Mucosa of descending colon (tissue), 3 donors: Measurements from ENCODE around the gene EIF3K. TPM values are rescaled to one million over a fixed set of nuclear protein-coding genes. Genes with fewer than 3 reads are reported as not detected.
A peak's percentile ranks its signal among the peaks of the same experiment; 100 is the strongest.

Source experiments
- ATAC-seq: fragments of 200-7000 bp; cut with Tn5 transposase; one replicate; pipeline ENCODE4 v1.9.1; 2020; ENCODE audit warnings: mild to moderate bottlenecking, moderate library complexity
- DNase-seq, 3 donors: peaks; one replicate each; pipeline ENCODE4 v3.0.0-alpha.2; 2020
- H3K36me3 ChIP-seq: fragments of 200-600 bp; one replicate; pipeline ENCODE4 v1.8.0; 2021; ENCODE audit warnings: low read depth, mild to moderate bottlenecking
- H3K4me1 ChIP-seq: fragments of 200-600 bp; one replicate; pipeline ENCODE4 v1.8.0; 2021; ENCODE audit warnings: low read depth, mild to moderate bottlenecking
- H3K4me3 ChIP-seq: fragments of 200-600 bp; one replicate; pipeline ENCODE4 v1.8.0; 2021; ENCODE audit warnings: mild to moderate bottlenecking
- H3K9me3 ChIP-seq: fragments of 200-600 bp; one replicate; pipeline ENCODE4 v1.8.0; 2021; ENCODE audit warnings: mild to moderate bottlenecking
- intact Hi-C, 2 donors: fragments of 100-400 bp; cut with DNase I in 1 of 2; cut with micrococcal nuclease in 1 of 2; formaldehyde crosslinking; loops; one replicate each; pipeline versions ENCODE4 v1.11.0 to v1.11.1; 2022; cut with DNase I, micrococcal nuclease
- total RNA-seq, 3 donors: library from RNA; stranded (reverse); fragmentation: NEBNext Ultra II Directional in 2 of 3; extraction: Animal tissue kit (Norgen Biotek cat#: 25700) in 2 of 3; gene quantifications; one replicate each; pipeline versions ENCODE4 v1.2.1 to v1.2.4, GENCODE V29; 2021 to 2023
- TF ChIP-seq, protein P1 (sequence below): fragments of 200-600 bp; IDR thresholded peaks from one replicate; pipeline ENCODE4 v1.8.0; 2022; ENCODE audit warnings: antibody characterized with exemption, mild to moderate bottlenecking
- donor health status: DM: no; HTN: no; CAD: no; lungs with moderate emphysema.
- donor health status: DM: no; HTN: no; CAD: no.
- donor health status: DM: no; HTN: yes; CAD: no.

EIF3K gene
- total RNA-seq, 3 donors from 2014 or later, result 338 to 393 (median 350) TPM

DNA sequence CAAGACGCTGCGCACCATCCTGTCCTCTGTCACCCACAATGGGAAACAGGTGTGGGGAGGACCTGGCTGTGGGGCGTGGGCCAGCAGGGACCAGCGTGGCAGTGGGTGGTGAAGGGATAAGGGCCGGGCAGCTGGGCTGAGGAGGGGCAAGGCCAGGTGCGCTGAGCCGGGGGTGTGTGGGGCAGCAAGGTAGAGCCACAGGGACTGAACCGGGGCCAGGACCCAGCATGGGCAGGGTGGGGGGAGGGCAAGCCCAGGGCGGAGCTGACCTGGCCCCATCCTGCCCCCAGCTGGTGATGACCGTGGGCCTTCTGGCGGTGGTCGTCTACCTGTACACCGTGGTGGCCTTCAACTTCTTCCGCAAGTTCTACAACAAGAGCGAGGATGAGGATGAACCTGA, 38.9 kb upstream of the EIF3K start:
- no peaks in the 10 kb centered on the region for H3K36me3 ChIP-seq
- intact Hi-C loops, result no loop called here
- no peaks in the 10 kb centered on the region for H3K4me1 ChIP-seq
- ATAC-seq, result no peak
- no peak overlapping the region for H3K4me3 ChIP-seq
- TF ChIP-seq, protein P1, sequence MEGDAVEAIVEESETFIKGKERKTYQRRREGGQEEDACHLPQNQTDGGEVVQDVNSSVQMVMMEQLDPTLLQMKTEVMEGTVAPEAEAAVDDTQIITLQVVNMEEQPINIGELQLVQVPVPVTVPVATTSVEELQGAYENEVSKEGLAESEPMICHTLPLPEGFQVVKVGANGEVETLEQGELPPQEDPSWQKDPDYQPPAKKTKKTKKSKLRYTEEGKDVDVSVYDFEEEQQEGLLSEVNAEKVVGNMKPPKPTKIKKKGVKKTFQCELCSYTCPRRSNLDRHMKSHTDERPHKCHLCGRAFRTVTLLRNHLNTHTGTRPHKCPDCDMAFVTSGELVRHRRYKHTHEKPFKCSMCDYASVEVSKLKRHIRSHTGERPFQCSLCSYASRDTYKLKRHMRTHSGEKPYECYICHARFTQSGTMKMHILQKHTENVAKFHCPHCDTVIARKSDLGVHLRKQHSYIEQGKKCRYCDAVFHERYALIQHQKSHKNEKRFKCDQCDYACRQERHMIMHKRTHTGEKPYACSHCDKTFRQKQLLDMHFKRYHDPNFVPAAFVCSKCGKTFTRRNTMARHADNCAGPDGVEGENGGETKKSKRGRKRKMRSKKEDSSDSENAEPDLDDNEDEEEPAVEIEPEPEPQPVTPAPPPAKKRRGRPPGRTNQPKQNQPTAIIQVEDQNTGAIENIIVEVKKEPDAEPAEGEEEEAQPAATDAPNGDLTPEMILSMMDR, result no peak
- DNase-seq, result no peak
- no peaks in the 10 kb centered on the region for H3K9me3 ChIP-seq

DNA sequence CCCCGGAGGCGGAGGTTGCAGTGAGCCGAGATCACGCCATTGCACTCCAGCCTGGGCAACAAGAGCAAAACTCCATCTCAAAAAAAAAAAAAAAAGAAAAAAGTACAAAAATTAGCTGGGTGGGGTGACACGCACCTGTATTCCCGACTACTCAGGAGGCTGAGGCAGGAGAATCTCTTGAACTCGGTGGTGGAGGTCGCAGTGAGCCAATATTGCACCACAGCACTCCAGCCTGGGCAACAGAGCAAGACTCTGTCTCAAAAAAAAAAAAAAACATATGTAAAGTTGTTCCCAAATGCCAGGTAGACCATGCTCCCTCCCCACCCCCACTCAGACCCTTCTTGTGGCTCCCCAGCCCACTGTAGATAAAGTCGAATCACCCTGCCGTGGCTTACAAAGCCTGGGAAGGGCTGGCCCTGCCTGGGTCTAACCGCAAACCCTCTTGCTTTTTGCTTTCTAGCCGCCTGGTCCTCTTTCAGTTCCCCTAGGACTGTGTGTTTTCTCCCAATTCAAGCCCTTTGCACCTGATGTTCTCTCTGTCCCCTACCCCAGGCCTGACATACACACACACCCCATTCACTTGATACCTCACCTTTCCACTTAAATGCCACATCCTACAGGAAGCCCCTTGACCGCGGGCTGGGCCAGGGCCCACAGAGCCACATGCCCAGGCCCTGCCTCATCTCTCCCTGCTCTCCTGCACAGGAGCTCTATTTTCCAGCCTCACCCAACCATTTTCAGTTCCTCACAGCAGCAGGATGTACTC, 35.6 kb upstream of the EIF3K start:
- DNase-seq (peak in 1 of 3 donors; percentile 10), ATAC-seq (peak; percentile 38)
- Histone ChIP-seq H3K9me3 (no peaks in the 10 kb centered on the region), H3K4me3 (no peak overlapping the region), H3K36me3 (no peaks in the 10 kb centered on the region), H3K4me1 (no peaks in the 10 kb centered on the region)
- TF ChIP-seq, protein P1, result no peak
- intact Hi-C loops, result no loop called here

DNA sequence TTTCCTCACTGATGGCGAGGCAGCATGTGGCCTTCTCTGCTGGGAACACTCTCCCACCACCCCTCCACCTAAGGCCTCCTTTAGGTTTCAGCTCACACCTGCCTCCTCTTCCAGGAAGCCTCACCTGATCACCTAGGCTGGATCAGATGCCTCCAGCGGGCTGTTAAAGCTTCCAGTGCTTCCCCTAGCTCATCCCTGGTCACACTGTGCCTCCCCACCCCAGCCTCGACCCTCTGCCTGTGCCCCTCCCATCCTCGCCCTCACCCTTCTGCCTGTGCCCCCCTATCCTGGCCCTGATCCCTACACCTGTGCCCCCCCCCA, 35.0 kb upstream of the EIF3K start:
- Histone ChIP-seq H3K4me1 (no peaks in the 10 kb centered on the region), H3K36me3 (no peaks in the 10 kb centered on the region), H3K4me3 (no peak overlapping the region), H3K9me3 (no peaks in the 10 kb centered on the region)
- TF ChIP-seq, protein P1, result no peak
- DNase-seq, result no peak
- ATAC-seq, result no peak
- intact Hi-C loops, result no loop called here

DNA sequence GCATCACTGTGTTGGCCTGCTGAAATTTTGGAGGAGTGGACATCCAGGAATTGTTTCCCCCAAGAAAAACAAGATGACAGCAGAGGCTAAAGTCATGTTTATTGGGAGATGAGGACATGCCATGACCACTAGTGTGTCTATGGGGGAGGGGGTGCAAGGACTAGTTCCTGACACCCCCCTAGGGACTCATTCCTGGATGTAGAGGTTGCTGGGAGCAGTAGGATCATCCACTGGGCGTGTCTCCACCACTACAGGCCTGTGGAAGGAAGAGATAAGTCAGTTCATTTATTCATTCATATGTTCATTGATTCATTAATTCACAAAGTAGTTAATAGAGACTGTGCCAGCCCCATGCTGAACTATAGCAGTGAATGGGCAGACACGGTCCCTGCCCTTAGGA, 31.4 kb upstream of the EIF3K start:
- TF ChIP-seq, protein P1, result no peak
- intact Hi-C loops, result no loop called here
- Histone ChIP-seq H3K4me1 (no peaks in the 10 kb centered on the region), H3K4me3 (no peak overlapping the region), H3K9me3 (no peaks in the 10 kb centered on the region), H3K36me3 (no peaks in the 10 kb centered on the region)
- no peak for DNase-seq
- ATAC-seq, result no peak

DNA sequence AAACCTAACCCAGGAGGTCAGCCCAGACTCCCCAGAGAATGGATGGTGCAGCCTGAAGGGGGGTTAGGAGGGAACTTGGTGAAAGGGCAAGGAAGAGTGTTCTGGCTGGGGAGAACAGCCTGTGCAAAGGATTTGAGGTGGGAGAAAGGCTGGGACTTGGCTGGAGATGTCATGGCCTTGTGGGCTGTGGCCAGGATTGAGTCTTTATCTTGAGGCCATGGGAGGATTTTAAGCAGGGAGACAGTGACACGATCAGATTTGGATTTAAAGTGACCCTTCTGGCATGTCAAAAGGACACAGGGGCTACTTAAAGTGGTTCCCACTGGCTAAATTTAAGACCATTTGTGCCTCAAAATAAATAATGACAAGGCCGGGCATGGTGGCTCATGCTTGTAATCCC, 30.9 kb upstream of the EIF3K start:
- H3K4me1 ChIP-seq, result no peaks in the 10 kb centered on the region
- no peak for DNase-seq
- H3K9me3 ChIP-seq, result no peaks in the 10 kb centered on the region
- TF ChIP-seq, protein P1, result no peak
- intact Hi-C loops, result no loop called here
- H3K4me3 ChIP-seq, result no peak overlapping the region
- H3K36me3 ChIP-seq, result no peaks in the 10 kb centered on the region
- no peak for ATAC-seq

DNA sequence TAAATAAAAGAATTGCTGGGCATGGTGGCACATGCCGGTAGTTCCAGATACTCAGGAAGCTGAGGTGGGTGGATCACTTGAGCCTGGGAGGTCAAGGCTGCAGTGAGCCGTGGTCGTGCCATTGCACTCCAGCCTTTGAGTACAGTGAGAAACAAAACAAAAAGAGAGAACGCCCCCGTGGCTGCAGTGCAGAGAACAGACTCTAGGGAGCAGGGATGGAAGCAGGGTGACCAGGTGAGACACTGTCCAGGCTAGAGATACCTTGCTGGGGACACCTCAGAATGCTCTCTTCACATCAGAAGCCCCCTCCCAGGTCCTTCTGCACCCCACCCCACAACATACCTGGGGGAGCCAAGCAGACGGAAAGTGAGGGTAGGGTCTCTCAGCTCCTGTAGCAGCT, 26.0 kb upstream of the EIF3K start:
- DNase-seq (no peak), ATAC-seq (no peak)
- TF ChIP-seq, protein P1, result no peak
- Histone ChIP-seq H3K9me3 (no peaks in the 10 kb centered on the region), H3K4me3 (no peak overlapping the region), H3K4me1 (no peaks in the 10 kb centered on the region), H3K36me3 (no peaks in the 10 kb centered on the region)
- intact Hi-C loops, result no loop called here
